ENCODE measurements around the gene EML6.

DNA sequence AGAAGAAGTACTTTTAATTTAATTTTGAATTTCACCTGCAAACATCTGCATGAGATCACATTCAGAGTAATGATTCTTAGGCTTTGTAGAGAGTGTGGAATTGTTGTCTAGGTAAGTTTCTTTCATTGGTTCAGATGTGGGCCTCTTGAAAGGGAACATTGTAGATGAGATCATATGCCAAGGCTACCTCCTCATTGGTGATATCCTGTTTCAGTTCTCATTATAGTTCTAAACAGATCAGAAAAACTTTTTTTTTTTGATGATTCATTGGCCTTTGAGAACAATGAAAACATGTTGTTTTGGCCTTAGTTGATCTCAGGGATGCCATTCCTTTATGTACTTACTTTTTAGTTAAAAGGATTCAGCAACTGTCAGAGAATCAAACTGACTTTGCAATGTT lies 44.5 kb downstream of the EML6 start:
- TF ChIP-seq CTCF (conservative IDR thresholded peaks at IDR 0.05 in 1 of 2, IDR thresholded peaks at IDR 0.05 in 1 of 2; ENCODE audit: low read depth in 1 of 2, low read length in 2 of 2) = no peak
- TF ChIP-seq EZH2 (IDR thresholded peaks at IDR 0.05; ENCODE audit: low read length, missing control alignments) = no peak

Data from fibroblast of lung (primary cell).